GM12892 (cell line): ENCODE data around the gene NCAN.

Experiments
- POLR2A ChIP-seq: IDR thresholded peaks from 2 replicates; pipeline ENCODE4 v1.6.1; 2011; ENCODE audit warnings: low read depth, low read length, control low read depth
- POLR2AphosphoS5 ChIP-seq: IDR thresholded peaks from 2 replicates; pipeline ENCODE4 v1.6.1; 2011; ENCODE audit warnings: low read depth, low read length, control low read depth

DNA sequence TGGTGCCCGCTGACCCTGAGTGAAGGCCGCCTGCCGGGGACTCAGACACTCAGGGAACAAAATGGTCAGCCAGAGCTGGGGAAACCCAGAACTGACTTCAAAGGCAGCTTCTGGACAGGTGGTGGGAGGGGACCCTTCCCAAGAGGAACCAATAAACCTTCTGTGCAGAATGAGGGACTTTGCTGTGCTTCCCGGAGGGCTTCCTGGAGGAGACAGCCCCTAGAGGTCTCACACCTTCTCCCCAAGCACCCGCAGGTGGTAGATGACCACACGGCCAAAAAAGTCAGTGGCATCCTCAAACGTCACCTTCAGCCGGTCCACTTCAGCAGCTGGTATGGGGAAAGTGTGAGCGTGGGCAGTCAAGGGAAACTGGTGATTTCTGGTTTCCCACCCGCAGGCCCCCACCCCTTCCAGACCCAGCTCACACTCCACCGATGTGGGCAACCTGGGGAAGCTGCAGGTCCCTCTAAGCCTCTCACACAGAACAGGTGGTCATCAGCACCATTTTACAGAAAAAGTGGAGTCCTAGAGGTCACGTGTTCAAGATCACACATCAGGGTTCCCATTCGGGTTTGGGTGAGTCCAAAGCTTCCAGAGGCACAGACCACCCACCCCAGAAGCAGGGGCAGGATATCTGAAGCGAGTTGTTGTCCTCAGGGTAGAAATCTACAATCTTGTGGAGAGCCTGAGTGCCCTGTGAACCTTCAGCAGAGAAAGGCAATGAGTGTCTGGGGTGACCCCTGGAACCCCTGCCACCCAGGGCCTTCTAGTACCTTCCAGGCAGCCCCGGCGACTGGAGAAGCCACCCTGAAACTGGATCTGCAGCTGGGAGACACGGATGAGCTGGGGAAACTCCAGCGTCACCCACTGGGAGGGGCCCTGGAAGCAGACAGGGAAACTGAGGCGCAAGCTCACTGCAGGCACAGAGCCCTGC lies 9.8 kb upstream of the NCAN start:
- no peak for TF ChIP-seq POLR2A
- TF ChIP-seq POLR2AphosphoS5: no peak
